Endothelial cell of umbilical vein (primary cell): ENCODE measurements around the gene HOOK2. TPM values are rescaled to one million over a fixed set of nuclear protein-coding genes. Genes with fewer than 3 reads are reported as not detected.

Experiments
- Bru-seq: library from RNA; stranded (reverse); fragments of 400-500 nt; gene quantifications from one replicate; lab custom pipeline; 2021; lab: Mats Ljungman, UMichigan
- BruChase-seq, 2 experiments: library from RNA; stranded (reverse); fragments of 400-500 nt; gene quantifications; one replicate each; lab custom pipeline; 2021; lab: Mats Ljungman, UMichigan
- BruUV-seq: library from RNA; stranded (reverse); fragments of 400-500 nt; replicated peaks from 2 replicates; lab custom pipeline; 2021; lab: Mats Ljungman, UMichigan
- CTCF ChIA-PET: fragments of 300-600, 350-600 bp; sonication (Branson Sonifier 250); formaldehyde crosslinking; loops from one replicate; lab custom pipeline; 2021; ENCODE audit warnings: antibody characterized with exemption, inconsistent platforms; lab: Charles Lee
- POLR2A ChIA-PET: fragments of 300-600, 350-600 bp; sonication (Branson Sonifier 250); formaldehyde crosslinking; loops from one replicate; lab custom pipeline; 2021; ENCODE audit warnings: antibody characterized with exemption, inconsistent platforms; lab: Charles Lee
- DNase-seq: peaks from one replicate; pipeline ENCODE4 v3.0.0-alpha.2; 2011; ENCODE audit warnings: low read depth, low spot score
- FAIRE-seq: peaks from 2 replicates; lab custom pipeline; 2011; peaks lifted over from hg19 to GRCh38; lab: Jason Lieb, UNC
- H2AFZ ChIP-seq: 2 replicates; pipeline ENCODE4 v1.6.0; 2012; ENCODE audit warnings: low read depth, low read length, control low read depth, inconsistent platforms
- H3K27ac ChIP-seq: 2 replicates; pipeline ENCODE4 v1.5.1; 2011; ENCODE audit warnings: low read depth, mild to moderate bottlenecking, control low read depth, low read length, moderate library complexity; ENCODE audit not compliant: insufficient read depth
- H3K27me3 ChIP-seq, 2 experiments: 2 replicates each; pipeline versions ENCODE4 v1.6.0 to v1.6.1; 2011; ENCODE audit warnings: low read length in 2 of 2, mixed read lengths in 1 of 2; ENCODE audit not compliant: control insufficient read depth in 2 of 2, insufficient read depth in 2 of 2
- H3K36me3 ChIP-seq, 2 experiments: 2 replicates in 1 of 2; 3 replicates in 1 of 2; pipeline ENCODE4 v1.5.1; 2011; ENCODE audit warnings: low read length in 2 of 2, mild to moderate bottlenecking in 1 of 2, moderate library complexity in 1 of 2; ENCODE audit not compliant: control insufficient read depth in 2 of 2, insufficient read depth in 2 of 2; ENCODE audit errors: extremely low read depth in 1 of 2
- H3K4me1 ChIP-seq: 3 replicates; pipeline ENCODE4 v1.5.1; 2011; ENCODE audit warnings: mild to moderate bottlenecking, low read length; ENCODE audit not compliant: control insufficient read depth, insufficient read depth; ENCODE audit errors: extremely low read depth
- H3K4me2 ChIP-seq: 2 replicates; pipeline ENCODE4 v1.6.1; 2011; ENCODE audit warnings: low read length, control low read depth, mixed read lengths; ENCODE audit not compliant: insufficient read depth
- H3K4me3 ChIP-seq, 3 experiments: fragments of 200-600 bp in 1 of 3; sonication (generic), shearing (Covaris generic) in 1 of 3; replicated peaks in 1 of 3; 2 replicates each; pipeline ENCODE4 v1.5.1; 2011 to 2016; ENCODE audit warnings: control low read depth in 3 of 3, low read length in 3 of 3, mild to moderate bottlenecking in 2 of 3, inconsistent platforms in 1 of 3, low read depth in 1 of 3, moderate library complexity in 1 of 3; ENCODE audit not compliant: insufficient read depth in 1 of 3
- H3K79me2 ChIP-seq: 2 replicates; pipeline ENCODE4 v1.6.0; 2012; ENCODE audit warnings: low read length, inconsistent platforms; ENCODE audit not compliant: control insufficient read depth, insufficient read depth
- H3K9ac ChIP-seq: replicated peaks from 2 replicates; pipeline ENCODE3; 2011; ENCODE audit warnings: low read length, control low read depth; ENCODE audit not compliant: insufficient read depth; ENCODE audit errors: extremely low read depth
- H3K9me1 ChIP-seq: replicated peaks from 3 replicates; pipeline ENCODE4 v1.6.0; 2011; ENCODE audit warnings: mild to moderate bottlenecking, low read length; ENCODE audit not compliant: control insufficient read depth, insufficient read depth; ENCODE audit errors: extremely low read depth
- H3K9me3 ChIP-seq: replicated peaks from 2 replicates; pipeline ENCODE4 v1.5.1; 2012; ENCODE audit warnings: low read length, inconsistent platforms; ENCODE audit not compliant: control insufficient read depth, insufficient read depth
- H4K20me1 ChIP-seq: replicated peaks from 2 replicates; pipeline ENCODE3; 2011; ENCODE audit warnings: mild to moderate bottlenecking, low read length; ENCODE audit not compliant: control insufficient read depth, insufficient read depth; ENCODE audit errors: extremely low read depth
- CTCF ChIP-seq, 2 donors: IDR thresholded peaks; 1 replicate in 1 of 2; 2 replicates in 1 of 2; pipeline ENCODE4 v1.5.1; 2011; ENCODE audit warnings: low read length in 2 of 2, mild to moderate bottlenecking in 2 of 2, moderate library complexity in 2 of 2, control low read depth in 1 of 2, inconsistent platforms in 1 of 2, low read depth in 1 of 2; ENCODE audit not compliant: insufficient read depth in 1 of 2; ENCODE audit errors: extremely low read depth in 1 of 2
- POLR2A ChIP-seq: IDR thresholded peaks from 2 replicates; pipeline ENCODE4 v1.6.1; 2012; ENCODE audit warnings: low read depth, mild to moderate bottlenecking, control low read depth, low read length
- dilution Hi-C: fragments of 300-500 bp; cut with MboI; formaldehyde crosslinking; loops from one replicate; pipeline ENCODE4 v1.15.0; 2019; ENCODE audit warnings: low sequenced_read_pairs; ENCODE audit not compliant: extremely low pct_ligation_motif_present
- intact Hi-C: fragments of 100-400 bp; cut with micrococcal nuclease; formaldehyde crosslinking; loops from one replicate; pipeline ENCODE4 v1.10.0; 2022
- long read RNA-seq: library from polyadenylated mRNA; stranded (forward); transcript quantifications from one replicate; pipeline ENCODE4 v2.0.0, GENCODE V29; 2021
- polyA minus RNA-seq, 3 experiments: library from RNA; depleted of rRNA, polyadenylated mRNA; stranded (reverse); fragments of >200 nt; gene quantifications; 1 replicate in 1 of 3; 2 replicates in 2 of 3; pipeline ENCODE4 v1.2.3, GENCODE V29; 2011
- polyA plus RNA-seq, 4 experiments: library from polyadenylated mRNA; depleted of rRNA in 3 of 4; stranded (reverse) in 3 of 4; unstranded in 1 of 4; fragments of >200 nt; gene quantifications; 2 replicates each; pipeline versions ENCODE4 v1.2.1 to v1.2.3, GENCODE V29; 2011 to 2012; ENCODE audit warnings: missing spikeins in 1 of 4
- total RNA-seq: library from RNA; stranded (reverse); gene quantifications from 2 replicates; pipeline ENCODE4 v1.2.3, GENCODE V29; 2021

The HOOK2 gene
- total RNA-seq (17.3 and 20.0 TPM in 2 replicates), polyA plus RNA-seq (7.6 and 8.0 TPM in 2 replicates), polyA minus RNA-seq (11.5 and 14.9 TPM in 2 replicates), Bru-seq, nascent RNA (percentile 44 among the genes with signal in this experiment), BruChase-seq, experiment 1, labeled RNA remaining after a 6-hour chase (percentile 56 among the genes with signal in this experiment), BruChase-seq, experiment 2, labeled RNA remaining after a 2-hour chase (percentile 46 among the genes with signal in this experiment)
- polyA plus RNA-seq (2011; cell fraction: cytosol; rRNA removed), result 4.0 and 4.8 TPM in 2 replicates
- polyA plus RNA-seq (2011; cell fraction: nucleus; rRNA removed), result 49.2 and 50.7 TPM in 2 replicates
- polyA plus RNA-seq (2012), result 9.4 and 14.5 TPM in 2 replicates
- polyA minus RNA-seq (2011; cell fraction: cytosol; rRNA and poly(A)+ RNA removed), result 5.0 TPM
- 15.1 and 18.5 TPM in 2 replicates for polyA minus RNA-seq (2011; cell fraction: nucleus; rRNA and poly(A)+ RNA removed)
- long read RNA-seq, partial matches to known transcripts, result 2 of 9 reads
- long read RNA-seq, other reads (novel, unspliced or antisense), result 1 of 9 reads

- Histone ChIP-seq H3K27ac (peak within 1 kb of the TSS; percentile 35), H3K9me3 (no peaks in the 10 kb centered on the region), H2AFZ (peak within 1 kb of the TSS; percentile 89), H3K9me1 (no peaks in the 10 kb centered on the region), H3K9ac (peak within 1 kb of the TSS; percentile 34), H3K4me1 (peaks cover 19% of the 10 kb centered on the region), H3K36me3 (no peaks in the 10 kb centered on the region), H3K79me2 (no peaks in the 10 kb centered on the region), H4K20me1 (no peaks in the 10 kb centered on the region), H3K4me3 (peak within 1 kb of the TSS; percentile 41 to 57 (median 51)), H3K4me2 (peak within 1 kb of the TSS; percentile 69), H3K27me3 (no peaks in the 10 kb centered on the region)
- TF ChIP-seq POLR2A (peak; percentile 28), CTCF (IDR thresholded peaks at IDR 0.05; ENCODE audit: extremely low read depth in 1 of 2, insufficient read depth in 1 of 2, low read depth in 1 of 2, low read length in 2 of 2) (no peak)
- BruUV-seq, result no TSS peak
- intact Hi-C loops, result loop anchor here (2.0 kb wide), 2 partner anchors 14 to 64 kb away; partner anchors contain the start of gene MAST1
- ChIA-PET POLR2A (interaction anchor here (5.2 kb wide), 1 partner anchor 18 kb away, joined by 94 read pairs; the partner anchor contains the start of gene JUNB), CTCF (interaction anchor here (1.5 to 10.3 kb wide), 5 partner anchors 13 to 98 kb away, joined by 3 to 387 read pairs (median 28); partner anchors contain the start of genes JUNB, PRDX2 and THSD8)
- no peak for FAIRE-seq
- dilution Hi-C loops, result no loop called here
- DNase-seq, result no peak
These were observed at the start of gene HOOK2 for GRCh38 chr19:12774588-12775555. Gene HOOK2, minus strand, starts transcription at chr19:12775552. Its CDS starts 103 bp downstream, at chr19:12775449.
